Measurements from ENCODE around the gene SPATA9.

DNA sequence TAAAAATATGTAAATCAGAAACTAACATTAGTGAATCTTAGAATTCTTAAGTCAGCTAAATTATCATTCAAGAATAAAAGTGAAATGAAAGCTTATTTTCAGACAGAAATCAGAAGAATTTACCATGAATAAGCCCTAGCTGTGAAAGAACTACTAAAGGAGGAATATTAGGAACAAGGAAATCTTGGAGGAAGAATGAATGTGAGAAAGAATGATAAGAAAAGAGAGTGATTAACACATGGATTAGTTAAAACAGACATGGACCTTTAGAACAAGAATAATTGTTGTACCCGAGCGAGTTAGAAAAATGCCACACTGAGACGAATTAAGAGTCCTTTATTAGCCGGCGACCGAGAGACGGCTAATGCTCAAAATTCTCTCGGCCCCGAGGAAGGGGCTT is 24.3 kb upstream of the SPATA9 start:
- no peak for TF ChIP-seq POLR2A (IDR thresholded peaks at IDR 0.05)
- TF ChIP-seq, protein P1, sequence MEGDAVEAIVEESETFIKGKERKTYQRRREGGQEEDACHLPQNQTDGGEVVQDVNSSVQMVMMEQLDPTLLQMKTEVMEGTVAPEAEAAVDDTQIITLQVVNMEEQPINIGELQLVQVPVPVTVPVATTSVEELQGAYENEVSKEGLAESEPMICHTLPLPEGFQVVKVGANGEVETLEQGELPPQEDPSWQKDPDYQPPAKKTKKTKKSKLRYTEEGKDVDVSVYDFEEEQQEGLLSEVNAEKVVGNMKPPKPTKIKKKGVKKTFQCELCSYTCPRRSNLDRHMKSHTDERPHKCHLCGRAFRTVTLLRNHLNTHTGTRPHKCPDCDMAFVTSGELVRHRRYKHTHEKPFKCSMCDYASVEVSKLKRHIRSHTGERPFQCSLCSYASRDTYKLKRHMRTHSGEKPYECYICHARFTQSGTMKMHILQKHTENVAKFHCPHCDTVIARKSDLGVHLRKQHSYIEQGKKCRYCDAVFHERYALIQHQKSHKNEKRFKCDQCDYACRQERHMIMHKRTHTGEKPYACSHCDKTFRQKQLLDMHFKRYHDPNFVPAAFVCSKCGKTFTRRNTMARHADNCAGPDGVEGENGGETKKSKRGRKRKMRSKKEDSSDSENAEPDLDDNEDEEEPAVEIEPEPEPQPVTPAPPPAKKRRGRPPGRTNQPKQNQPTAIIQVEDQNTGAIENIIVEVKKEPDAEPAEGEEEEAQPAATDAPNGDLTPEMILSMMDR (IDR thresholded peaks at IDR 0.05 in 8 of 11, conservative IDR thresholded peaks at IDR 0.05 in 3 of 11): no peak

Data from spleen (tissue), 7 donors.